Measurements from ENCODE around the gene SYTL3. TPM values are rescaled to one million over a fixed set of nuclear protein-coding genes. Genes with fewer than 3 reads are reported as not detected.
A peak's percentile ranks its signal among the peaks of the same experiment; 100 is the strongest.

Gene SYTL3
- total and polyA plus RNA-seq, 2 donors from 2014 or later = 3.1 to 16.0 TPM

- no peak for TF ChIP-seq CTCF (IDR thresholded peaks at IDR 0.05; ENCODE audit: borderline replicate concordance, extremely low read depth, insufficient read depth)
- intact Hi-C loops (cut with DNase I) = no loop called here
- Histone ChIP-seq H3K27me3 (ENCODE audit: control insufficient read depth, insufficient read depth, low read length) (no peaks in the 10 kb centered on the region), H3K27ac (ENCODE audit: low read depth in 2 of 2, low read length in 2 of 2) (no peak overlapping the region), H3K9ac (ENCODE audit: low read length in 3 of 3) (no peak overlapping the region), H3K9me3 (ENCODE audit: control insufficient read depth in 2 of 3, insufficient read depth in 1 of 3, low read length in 3 of 3) (no peaks in the 10 kb centered on the region), H3K4me3 (ENCODE audit: low read length in 3 of 3) (no peak overlapping the region), H3K36me3 (ENCODE audit: control insufficient read depth in 2 of 3, insufficient read depth in 3 of 3, low read length in 3 of 3) (no peaks in the 10 kb centered on the region), H3K4me1 (ENCODE audit: control insufficient read depth in 2 of 3, insufficient read depth in 2 of 3, low read depth in 1 of 3, low read length in 3 of 3) (peaks cover 0 to 2% (median 1%) of the 10 kb centered on the region in 3 donors)
- FAIRE-seq (no peak), DNase-seq (no peak)
Measured at GRCh38 chr6:158757753-158758090, 107.9 kb downstream of the SYTL3 start.

GRCh38 chr6:158758451-158758860 lies 108.6 kb downstream of the SYTL3 start:
- no peak for TF ChIP-seq CTCF (IDR thresholded peaks at IDR 0.05; ENCODE audit: borderline replicate concordance, extremely low read depth, insufficient read depth)
- DNase-seq (peak in 4 of 5 donors; percentile 90 to 94 (median 90)), FAIRE-seq (no peak)

GRCh38 chr6:158758941-158759479 lies 109.2 kb downstream of the SYTL3 start:
- H3K4me3 ChIP-seq (ENCODE audit: low read length in 3 of 3) = no peak overlapping the region
- H3K9me3 ChIP-seq (ENCODE audit: control insufficient read depth in 2 of 3, insufficient read depth in 1 of 3, low read length in 3 of 3) = no peaks in the 10 kb centered on the region
- no peak overlapping the region for H3K27ac ChIP-seq (ENCODE audit: low read depth in 2 of 2, low read length in 2 of 2)
- H3K4me1 ChIP-seq (ENCODE audit: control insufficient read depth in 2 of 3, insufficient read depth in 2 of 3, low read depth in 1 of 3, low read length in 3 of 3) = peaks cover 0 to 2% (median 0%) of the 10 kb centered on the region in 3 donors
- TF ChIP-seq CTCF (IDR thresholded peaks at IDR 0.05; ENCODE audit: borderline replicate concordance, extremely low read depth, insufficient read depth) = no peak
- H3K27me3 ChIP-seq (ENCODE audit: control insufficient read depth, insufficient read depth, low read length) = no peaks in the 10 kb centered on the region
- FAIRE-seq (no peak), DNase-seq (no peak)
- intact Hi-C loops (cut with DNase I) = no loop called here
- H3K36me3 ChIP-seq (ENCODE audit: control insufficient read depth in 2 of 3, insufficient read depth in 3 of 3, low read length in 3 of 3) = no peaks in the 10 kb centered on the region
- no peak overlapping the region for H3K9ac ChIP-seq (ENCODE audit: low read length in 3 of 3)

More at GRCh38 chr6:158758451-158758860, 108.6 kb downstream of the SYTL3 start:
- H3K36me3 ChIP-seq (ENCODE audit: control insufficient read depth in 2 of 3, insufficient read depth in 3 of 3, low read length in 3 of 3) = no peaks in the 10 kb centered on the region
- no peak overlapping the region for H3K4me3 ChIP-seq (ENCODE audit: low read length in 3 of 3)
- intact Hi-C loops (cut with DNase I) = no loop called here
- H3K27me3 ChIP-seq (ENCODE audit: control insufficient read depth, insufficient read depth, low read length) = no peaks in the 10 kb centered on the region
- H3K4me1 ChIP-seq (ENCODE audit: control insufficient read depth in 2 of 3, insufficient read depth in 2 of 3, low read depth in 1 of 3, low read length in 3 of 3) = peaks cover 0 to 2% (median 0%) of the 10 kb centered on the region in 3 donors
- H3K27ac ChIP-seq (ENCODE audit: low read depth in 2 of 2, low read length in 2 of 2) = no peak overlapping the region
- no peak overlapping the region for H3K9ac ChIP-seq (ENCODE audit: low read length in 3 of 3)
- no peaks in the 10 kb centered on the region for H3K9me3 ChIP-seq (ENCODE audit: control insufficient read depth in 2 of 3, insufficient read depth in 1 of 3, low read length in 3 of 3)
